ENCODE results near the gene KLC1.

Gene KLC1

DNA sequence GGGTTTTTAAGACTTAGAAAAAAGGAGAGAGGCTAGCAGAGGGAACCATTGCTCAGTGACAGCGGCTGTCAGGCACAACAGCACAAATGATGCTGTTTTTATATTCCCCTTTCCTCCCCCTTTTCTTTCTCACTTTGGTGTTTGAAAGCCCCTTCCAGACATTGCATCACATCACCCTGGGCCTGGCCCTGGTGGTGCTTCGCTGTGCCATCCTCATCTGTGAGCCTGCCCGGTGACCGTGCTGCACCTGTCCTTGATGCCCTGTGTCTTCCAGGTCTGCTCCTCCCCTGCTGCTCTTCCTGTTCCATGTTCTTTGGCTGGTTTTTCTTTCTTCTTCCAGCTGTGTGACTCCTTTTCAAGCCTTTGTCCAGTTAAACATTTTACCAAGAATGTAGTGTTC, 24.8 kb downstream of the KLC1 start:
- in situ Hi-C loops (cut with MboI; ENCODE audit: low pct_unique_long_range_greater_than_20kb, low sequenced_read_pairs): no loop called here
- DNase-seq: no peak

GRCh38 chr14:103654619-103655018, 25.6 kb downstream of the KLC1 start:
- in situ Hi-C loops (cut with MboI; ENCODE audit: low pct_unique_long_range_greater_than_20kb, low sequenced_read_pairs): no loop called here

GRCh38 chr14:103656031-103656755, 27.2 kb downstream of the KLC1 start:
- no peak for DNase-seq
- in situ Hi-C loops (cut with MboI; ENCODE audit: low pct_unique_long_range_greater_than_20kb, low sequenced_read_pairs): no loop called here

More at GRCh38 chr14:103654619-103655018, 25.6 kb downstream of the KLC1 start:
- DNase-seq: no peak

- in situ Hi-C loops (cut with MboI; ENCODE audit: low pct_unique_long_range_greater_than_20kb, low sequenced_read_pairs): no loop called here
- DNase-seq: no peak
These were observed 27.7 kb downstream of the KLC1 start for GRCh38 chr14:103656756-103657133.

DNA sequence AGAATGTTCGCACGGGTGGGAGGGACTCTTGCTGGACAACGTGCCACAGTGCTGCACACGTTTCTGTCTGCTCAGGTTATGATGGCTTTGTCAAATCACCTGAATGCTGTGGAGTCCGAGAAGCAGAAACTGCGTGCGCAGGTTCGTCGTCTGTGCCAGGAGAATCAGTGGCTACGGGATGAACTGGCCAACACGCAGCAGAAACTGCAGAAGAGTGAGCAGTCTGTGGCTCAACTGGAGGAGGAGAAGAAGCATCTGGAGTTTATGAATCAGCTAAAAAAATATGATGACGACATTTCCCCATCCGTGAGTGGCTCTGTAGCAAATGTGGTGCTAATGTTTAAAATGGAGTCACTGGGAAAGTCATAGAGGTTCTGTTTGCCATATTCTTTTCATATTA, 28.5 kb downstream of the KLC1 start:
- in situ Hi-C loops (cut with MboI; ENCODE audit: low pct_unique_long_range_greater_than_20kb, low sequenced_read_pairs): no loop called here
- DNase-seq: no peak

GRCh38 chr14:103659631-103660030, 30.6 kb downstream of the KLC1 start:
- in situ Hi-C loops (cut with MboI; ENCODE audit: low pct_unique_long_range_greater_than_20kb, low sequenced_read_pairs): no loop called here
- DNase-seq: no peak

- in situ Hi-C loops (cut with MboI; ENCODE audit: low pct_unique_long_range_greater_than_20kb, low sequenced_read_pairs): no loop called here
- DNase-seq: no peak
These were observed 33.0 kb downstream of the KLC1 start for GRCh38 chr14:103662029-103662428.

DNA sequence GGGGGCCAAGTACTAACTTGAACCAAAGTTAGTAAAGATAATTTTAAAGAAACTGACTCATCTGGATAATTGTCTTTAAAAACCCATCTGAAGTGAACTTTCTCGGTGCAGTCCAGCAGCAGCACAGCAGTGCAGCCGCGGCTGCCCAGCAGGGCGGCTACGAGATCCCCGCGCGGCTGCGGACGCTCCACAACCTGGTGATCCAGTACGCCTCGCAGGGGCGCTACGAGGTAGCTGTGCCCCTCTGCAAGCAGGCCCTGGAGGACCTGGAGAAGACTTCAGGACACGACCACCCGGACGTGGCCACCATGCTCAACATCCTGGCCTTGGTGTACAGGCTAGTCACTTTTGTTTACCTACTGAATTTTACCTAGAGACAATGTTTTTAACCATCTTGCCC, 33.6 kb downstream of the KLC1 start:
- DNase-seq: no peak
- in situ Hi-C loops (cut with MboI; ENCODE audit: low pct_unique_long_range_greater_than_20kb, low sequenced_read_pairs): no loop called here

DNA sequence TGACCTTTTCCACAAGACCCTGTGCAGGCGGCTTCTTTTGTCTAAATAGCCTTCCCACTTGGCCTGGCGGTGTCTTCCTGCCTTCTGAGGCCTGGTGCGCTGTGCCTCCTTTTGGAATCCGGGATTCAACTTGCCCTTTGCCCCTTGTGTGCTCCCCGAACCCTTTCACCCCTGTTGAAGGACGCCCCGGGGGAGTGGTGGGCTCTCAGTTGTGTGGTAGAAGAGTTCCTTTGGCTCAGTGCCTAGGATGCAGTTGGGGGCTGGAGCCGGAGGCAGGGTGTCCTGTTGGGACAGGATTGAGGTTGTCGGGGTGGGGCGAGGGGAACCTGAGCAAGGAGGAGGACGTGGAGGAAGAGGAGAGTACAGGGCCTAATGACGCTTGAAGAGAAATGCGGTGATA, 34.5 kb downstream of the KLC1 start:
- in situ Hi-C loops (cut with MboI; ENCODE audit: low pct_unique_long_range_greater_than_20kb, low sequenced_read_pairs): no loop called here
- no peak for DNase-seq

GRCh38 chr14:103667671-103668070, 38.7 kb downstream of the KLC1 start:
- in situ Hi-C loops (cut with MboI; ENCODE audit: low pct_unique_long_range_greater_than_20kb, low sequenced_read_pairs): no loop called here
- DNase-seq: no peak

DNA sequence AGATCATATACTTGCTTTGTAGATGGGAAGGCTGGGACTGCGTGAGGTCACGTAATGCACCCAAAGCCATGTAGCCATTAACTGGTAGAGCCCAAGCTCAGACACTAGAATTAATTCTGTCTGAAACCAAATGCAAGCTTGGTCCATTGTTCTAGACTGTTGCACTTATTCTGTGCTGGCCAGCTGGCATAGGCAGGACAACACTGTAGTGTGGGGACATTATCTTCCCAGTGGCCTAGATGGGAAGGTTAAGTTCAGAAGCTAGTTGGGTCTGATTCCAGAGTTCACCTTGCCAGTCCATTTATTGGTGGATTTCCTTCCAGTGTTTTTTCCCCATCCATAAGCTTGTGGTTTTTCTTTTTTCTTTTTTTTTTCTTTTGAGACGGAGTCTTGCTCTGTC, 39.1 kb downstream of the KLC1 start:
- in situ Hi-C loops (cut with MboI; ENCODE audit: low pct_unique_long_range_greater_than_20kb, low sequenced_read_pairs): no loop called here
- no peak for DNase-seq

DNA sequence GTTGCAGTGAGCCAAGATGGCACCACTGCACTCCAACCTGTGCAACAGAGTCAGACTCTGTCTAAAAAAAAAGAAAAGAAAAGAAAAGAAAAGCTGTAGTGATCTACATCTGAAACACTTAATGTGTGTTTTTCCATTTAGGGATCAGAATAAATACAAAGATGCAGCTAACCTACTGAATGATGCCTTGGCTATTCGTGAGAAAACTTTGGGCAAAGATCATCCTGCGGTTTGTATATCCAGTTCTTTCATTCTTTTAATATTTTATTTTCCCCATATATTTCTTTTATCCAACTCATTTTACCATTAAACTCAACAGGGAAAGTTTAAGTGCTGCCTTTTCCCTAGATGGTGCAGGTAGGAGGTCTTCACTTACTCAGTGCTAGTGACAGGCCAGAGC, 40.4 kb downstream of the KLC1 start:
- in situ Hi-C loops (cut with MboI; ENCODE audit: low pct_unique_long_range_greater_than_20kb, low sequenced_read_pairs): no loop called here

DNA sequence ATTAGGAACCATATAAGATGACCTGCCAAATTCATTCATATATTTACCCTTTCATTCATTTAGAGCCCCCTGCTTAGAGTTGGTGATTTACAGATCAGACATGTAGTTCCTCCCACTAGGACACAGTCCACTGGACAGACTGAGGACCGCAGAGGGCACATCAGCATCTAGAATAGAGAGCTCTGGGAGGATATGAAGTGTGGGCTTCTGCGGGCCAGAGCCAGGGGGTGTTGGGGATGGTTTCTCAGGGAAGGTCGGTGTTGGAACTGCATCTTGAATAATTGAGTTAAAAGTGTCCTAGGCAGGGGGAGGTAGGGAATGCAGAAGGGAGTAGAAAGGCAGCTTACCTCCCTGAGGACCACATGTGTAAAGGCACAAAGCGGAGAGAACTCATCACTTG, 42.9 kb downstream of the KLC1 start:
- DNase-seq: no peak
- in situ Hi-C loops (cut with MboI; ENCODE audit: low pct_unique_long_range_greater_than_20kb, low sequenced_read_pairs): no loop called here

More for the DNA sequence above, 40.4 kb downstream of the KLC1 start:
- DNase-seq: no peak

DNA sequence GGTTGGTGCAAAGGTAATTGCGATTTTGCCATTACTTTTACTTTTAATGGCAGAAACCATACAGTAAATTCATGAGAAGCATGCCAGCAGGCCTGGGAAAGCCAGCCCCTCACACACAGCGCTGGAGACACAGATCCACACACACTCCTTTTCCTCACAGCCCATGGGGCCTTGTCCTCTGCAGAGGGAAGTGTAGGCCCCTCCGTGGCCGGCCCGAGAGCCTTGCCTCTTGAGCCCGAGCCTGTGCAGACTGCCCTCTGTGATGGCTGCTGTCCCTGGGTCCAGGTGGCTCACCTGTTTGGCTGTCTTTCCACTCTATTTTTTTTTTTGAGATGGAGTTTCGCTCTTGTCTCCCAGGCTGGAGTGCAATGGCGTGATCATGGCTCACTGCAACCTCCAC, 46.9 kb downstream of the KLC1 start:
- in situ Hi-C loops (cut with MboI; ENCODE audit: low pct_unique_long_range_greater_than_20kb, low sequenced_read_pairs): no loop called here
- DNase-seq: no peak

- in situ Hi-C loops (cut with MboI; ENCODE audit: low pct_unique_long_range_greater_than_20kb, low sequenced_read_pairs): no loop called here
These were observed 48.1 kb downstream of the KLC1 start for GRCh38 chr14:103676881-103677675.

DNA sequence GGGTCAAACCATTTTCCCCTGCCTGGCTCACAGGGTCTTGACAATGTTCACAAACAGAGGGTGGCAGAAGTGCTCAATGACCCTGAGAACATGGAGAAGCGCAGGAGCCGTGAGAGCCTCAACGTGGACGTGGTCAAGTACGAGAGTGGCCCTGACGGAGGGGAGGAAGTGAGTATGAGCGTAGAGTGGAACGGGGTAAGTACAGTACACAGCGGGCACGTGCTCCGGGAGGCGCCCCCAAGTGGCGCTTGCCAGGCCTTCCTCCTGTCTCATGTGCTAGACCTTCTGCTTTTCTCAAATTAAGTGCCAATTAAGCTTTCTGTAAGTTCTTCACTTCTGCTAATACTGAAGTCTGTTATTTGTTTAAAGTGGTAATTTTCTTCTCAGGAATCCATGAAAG, 50.3 kb downstream of the KLC1 start:
- peak; percentile 78 for DNase-seq
- in situ Hi-C loops (cut with MboI; ENCODE audit: low pct_unique_long_range_greater_than_20kb, low sequenced_read_pairs): no loop called here

More at GRCh38 chr14:103676881-103677675, 48.1 kb downstream of the KLC1 start:
- no peak for DNase-seq

DNA sequence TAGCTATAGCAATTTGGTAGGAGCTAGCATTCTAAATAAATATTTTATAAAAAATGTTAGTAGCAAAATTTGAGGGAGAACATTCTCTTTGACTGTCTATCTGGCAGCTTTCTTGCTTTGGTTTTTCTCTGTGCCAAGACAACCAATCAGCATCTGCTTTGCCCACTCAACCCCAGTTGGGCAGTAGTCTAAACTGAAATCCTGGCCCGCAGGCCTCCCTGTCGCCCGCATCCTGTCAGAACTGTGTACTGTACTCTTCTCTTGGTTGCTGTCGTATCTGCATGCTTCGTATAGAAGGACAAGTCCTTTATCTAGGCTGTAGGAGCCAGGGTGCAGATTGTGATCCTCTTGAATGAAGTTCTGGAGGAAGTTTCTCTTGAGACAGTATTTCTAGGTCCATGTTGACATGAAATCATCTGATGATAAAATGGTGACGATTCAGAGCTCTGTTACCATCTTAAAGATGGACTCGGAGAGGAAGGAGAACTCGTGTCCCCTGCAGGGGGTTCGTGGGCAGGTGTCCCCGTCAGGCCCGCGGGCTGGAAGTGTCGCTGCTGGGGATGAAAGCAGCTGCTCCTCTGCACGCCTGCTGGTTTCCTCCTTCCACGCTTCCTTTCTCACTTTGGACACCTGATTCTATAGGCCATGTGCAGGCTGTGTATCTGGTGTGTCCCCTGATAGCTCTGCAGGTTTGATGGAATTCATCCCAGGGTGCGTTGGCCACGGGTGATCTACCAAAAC, 51.6 kb downstream of the KLC1 start:
- DNase-seq: no peak
- in situ Hi-C loops (cut with MboI; ENCODE audit: low pct_unique_long_range_greater_than_20kb, low sequenced_read_pairs): no loop called here

- in situ Hi-C loops (cut with MboI; ENCODE audit: low pct_unique_long_range_greater_than_20kb, low sequenced_read_pairs): no loop called here
These were observed 54.1 kb downstream of the KLC1 start for GRCh38 chr14:103683139-103683538.

GRCh38 chr14:103684471-103684870, 55.5 kb downstream of the KLC1 start:
- DNase-seq: no peak
- in situ Hi-C loops (cut with MboI; ENCODE audit: low pct_unique_long_range_greater_than_20kb, low sequenced_read_pairs): no loop called here

More at GRCh38 chr14:103683139-103683538, 54.1 kb downstream of the KLC1 start:
- DNase-seq: no peak

GRCh38 chr14:103684871-103685270, 55.9 kb downstream of the KLC1 start:
- no peak for DNase-seq
- in situ Hi-C loops (cut with MboI; ENCODE audit: low pct_unique_long_range_greater_than_20kb, low sequenced_read_pairs): no loop called here

All from KBM-7 (cell line).